ENCODE measurements around the gene JDP2.

The JDP2 gene

GRCh38 chr14:75406856-75407255, 21.0 kb upstream of the JDP2 start:
- DNase-seq = no peak
- intact Hi-C loops (cut with DNase I) = no loop called here

GRCh38 chr14:75409316-75410205, 18.3 kb upstream of the JDP2 start:
- DNase-seq = no peak
- intact Hi-C loops (cut with DNase I) = no loop called here

- DNase-seq = no peak
- intact Hi-C loops (cut with DNase I) = no loop called here
These were observed 16.6 kb upstream of the JDP2 start for GRCh38 chr14:75411214-75411540.

- no peak for DNase-seq
- intact Hi-C loops (cut with DNase I) = no loop called here
These were observed 14.8 kb upstream of the JDP2 start for GRCh38 chr14:75413013-75413412.

- intact Hi-C loops (cut with DNase I) = no loop called here
These were observed 10.1 kb upstream of the JDP2 start for GRCh38 chr14:75417674-75418073.

GRCh38 chr14:75418850-75419768, 8.7 kb upstream of the JDP2 start:
- no peak for DNase-seq
- intact Hi-C loops (cut with DNase I) = no loop called here

More at GRCh38 chr14:75417674-75418073, 10.1 kb upstream of the JDP2 start:
- no peak for DNase-seq

- intact Hi-C loops (cut with DNase I) = no loop called here
- no peak for DNase-seq
These were observed 5.7 kb upstream of the JDP2 start for GRCh38 chr14:75422169-75422568.

GRCh38 chr14:75424496-75424895, 3.3 kb upstream of the JDP2 start:
- intact Hi-C loops (cut with DNase I) = no loop called here
- no peak for DNase-seq

- intact Hi-C loops (cut with DNase I) = loop anchor here (5.0 kb wide), 2 partner anchors 62 to 113 kb away; no protein-coding TSS in a partner anchor
- no peak for DNase-seq
These were observed 2.4 kb upstream of the JDP2 start for GRCh38 chr14:75425446-75425845.

- intact Hi-C loops (cut with DNase I) = loop anchor here (5.0 kb wide), 2 partner anchors 61 to 114 kb away; no protein-coding TSS in a partner anchor
- DNase-seq = no peak
These were observed 1.3 kb upstream of the JDP2 start for GRCh38 chr14:75426332-75427125.

- peak in 1 of 10 donors; percentile 82 for DNase-seq
- intact Hi-C loops (cut with DNase I) = loop anchor here (5.0 kb wide), 2 partner anchors 60 to 115 kb away; no protein-coding TSS in a partner anchor
These were observed 718 bp upstream of the JDP2 start for GRCh38 chr14:75427126-75427481.

- intact Hi-C loops (cut with DNase I) = loop anchor here (5.0 kb wide), 2 partner anchors 59 to 116 kb away; no protein-coding TSS in a partner anchor
- DNase-seq = peak in 7 of 10 donors; percentile 40 to 92 (median 57)
These were observed 645 bp downstream of the JDP2 start for GRCh38 chr14:75428230-75429104.

- intact Hi-C loops (cut with DNase I) = loop anchor here (5.0 kb wide), 2 partner anchors 58 to 117 kb away; no protein-coding TSS in a partner anchor
- no peak for DNase-seq
These were observed 1.7 kb downstream of the JDP2 start for GRCh38 chr14:75429562-75429961.

- peak in 4 of 10 donors; percentile 33 to 85 (median 62) for DNase-seq
- intact Hi-C loops (cut with DNase I) = loop anchor here (2.0 kb wide), 1 partner anchor 37 kb away; no protein-coding TSS in a partner anchor
These were observed 2.3 kb downstream of the JDP2 start for GRCh38 chr14:75430116-75430515.

GRCh38 chr14:75430526-75430925, 2.7 kb downstream of the JDP2 start:
- intact Hi-C loops (cut with DNase I) = loop anchor here (2.0 kb wide), 1 partner anchor 36 kb away; no protein-coding TSS in a partner anchor
- peak in 3 of 10 donors; percentile 31 to 84 (median 74) for DNase-seq

- intact Hi-C loops (cut with DNase I) = loop anchor here (2.0 kb wide), 1 partner anchor 36 kb away; no protein-coding TSS in a partner anchor
These were observed 3.2 kb downstream of the JDP2 start for GRCh38 chr14:75430976-75431375.

GRCh38 chr14:75431827-75432226, 4.0 kb downstream of the JDP2 start:
- DNase-seq = no peak
- intact Hi-C loops (cut with DNase I) = loop anchor here (2.0 kb wide), 1 partner anchor 35 kb away; no protein-coding TSS in a partner anchor

More at GRCh38 chr14:75430976-75431375, 3.2 kb downstream of the JDP2 start:
- DNase-seq = no peak

- no peak for DNase-seq
- intact Hi-C loops (cut with DNase I) = no loop called here
These were observed 4.6 kb downstream of the JDP2 start for GRCh38 chr14:75432411-75432810.

- DNase-seq = no peak
These were observed 5.8 kb downstream of the JDP2 start for GRCh38 chr14:75433631-75434071.

More at GRCh38 chr14:75433631-75434071, 5.8 kb downstream of the JDP2 start:
- intact Hi-C loops (cut with DNase I) = no loop called here
